ENCODE data around the gene ABHD2.

GRCh38 chr15:89192136-89192535, 103.9 kb downstream of the ABHD2 start:
- TF ChIP-seq, protein P1, sequence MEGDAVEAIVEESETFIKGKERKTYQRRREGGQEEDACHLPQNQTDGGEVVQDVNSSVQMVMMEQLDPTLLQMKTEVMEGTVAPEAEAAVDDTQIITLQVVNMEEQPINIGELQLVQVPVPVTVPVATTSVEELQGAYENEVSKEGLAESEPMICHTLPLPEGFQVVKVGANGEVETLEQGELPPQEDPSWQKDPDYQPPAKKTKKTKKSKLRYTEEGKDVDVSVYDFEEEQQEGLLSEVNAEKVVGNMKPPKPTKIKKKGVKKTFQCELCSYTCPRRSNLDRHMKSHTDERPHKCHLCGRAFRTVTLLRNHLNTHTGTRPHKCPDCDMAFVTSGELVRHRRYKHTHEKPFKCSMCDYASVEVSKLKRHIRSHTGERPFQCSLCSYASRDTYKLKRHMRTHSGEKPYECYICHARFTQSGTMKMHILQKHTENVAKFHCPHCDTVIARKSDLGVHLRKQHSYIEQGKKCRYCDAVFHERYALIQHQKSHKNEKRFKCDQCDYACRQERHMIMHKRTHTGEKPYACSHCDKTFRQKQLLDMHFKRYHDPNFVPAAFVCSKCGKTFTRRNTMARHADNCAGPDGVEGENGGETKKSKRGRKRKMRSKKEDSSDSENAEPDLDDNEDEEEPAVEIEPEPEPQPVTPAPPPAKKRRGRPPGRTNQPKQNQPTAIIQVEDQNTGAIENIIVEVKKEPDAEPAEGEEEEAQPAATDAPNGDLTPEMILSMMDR (conservative IDR thresholded peaks at IDR 0.05) = no peak
- no peak for TF ChIP-seq EZH2 (IDR thresholded peaks at IDR 0.05; ENCODE audit: low read depth)
